Measurements from ENCODE around the gene MLYCD. TPM values are rescaled to one million over a fixed set of nuclear protein-coding genes. Genes with fewer than 3 reads are reported as not detected.

The MLYCD gene
- total RNA-seq, 2 donors from 2014 or later: 19.2 to 29.3 TPM

GRCh38 chr16:83936581-83937165, 37.8 kb downstream of the MLYCD start:
- Histone ChIP-seq H3K27me3 (no peaks in the 10 kb centered on the region), H3K4me1 (no peaks in the 10 kb centered on the region), H3K9me3 (no peaks in the 10 kb centered on the region), H3K36me3 (replicated peaks in 1 of 2; ENCODE audit: insufficient read depth in 1 of 2, low read depth in 2 of 2) (no peaks in the 10 kb centered on the region), H3K4me3 (no peak overlapping the region), H3K27ac (no peak overlapping the region)
- DNase-seq (no peak), ATAC-seq (no peak)
- intact Hi-C loops (cut with DNase I): no loop called here
- 91 to 94% methylated on average over 19 of the region's 19 CpGs for WGBS, 2 donors
- TF ChIP-seq POLR2A (IDR thresholded peaks at IDR 0.05): no peak
- TF ChIP-seq CTCF (IDR thresholded peaks at IDR 0.05): no peak

DNA sequence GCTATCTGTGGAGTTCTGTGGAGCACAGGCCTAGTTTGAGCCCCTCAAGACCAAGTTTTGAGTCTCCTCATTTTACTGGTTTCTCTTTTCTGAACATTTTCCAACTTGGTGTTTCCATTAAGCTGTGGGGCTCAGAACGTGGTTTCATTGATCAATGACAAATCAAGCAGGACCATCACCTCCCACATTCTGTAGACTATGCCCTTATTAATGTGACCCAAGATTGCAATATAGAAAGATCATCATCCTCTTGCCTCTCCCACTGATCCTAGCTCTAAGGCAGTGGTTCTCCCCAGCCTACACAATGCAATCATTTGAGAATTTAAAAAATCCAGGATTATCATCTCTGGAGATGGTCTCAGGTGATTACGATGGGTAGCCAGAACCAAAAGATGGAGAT, 38.4 kb downstream of the MLYCD start:
- no peaks in the 10 kb centered on the region for H3K27me3 ChIP-seq
- H3K4me1 ChIP-seq: peaks cover 2% of the 10 kb centered on the region
- ATAC-seq (no peak), DNase-seq (no peak)
- no peak overlapping the region for H3K4me3 ChIP-seq
- intact Hi-C loops (cut with DNase I): no loop called here
- H3K9me3 ChIP-seq: no peaks in the 10 kb centered on the region
- no peak overlapping the region for H3K27ac ChIP-seq
- WGBS, 2 donors: 95 to 100% methylated on average over 2 of the region's 2 CpGs
- TF ChIP-seq CTCF (IDR thresholded peaks at IDR 0.05): no peak
- TF ChIP-seq POLR2A (IDR thresholded peaks at IDR 0.05): no peak
- no peaks in the 10 kb centered on the region for H3K36me3 ChIP-seq (replicated peaks in 1 of 2; ENCODE audit: insufficient read depth in 1 of 2, low read depth in 2 of 2)

GRCh38 chr16:83937922-83938885, 39.3 kb downstream of the MLYCD start:
- Histone ChIP-seq H3K36me3 (replicated peaks in 1 of 2; ENCODE audit: insufficient read depth in 1 of 2, low read depth in 2 of 2) (no peaks in the 10 kb centered on the region), H3K9me3 (no peaks in the 10 kb centered on the region), H3K4me3 (no peak overlapping the region), H3K27ac (no peak overlapping the region), H3K4me1 (peaks cover 11% of the 10 kb centered on the region), H3K27me3 (no peaks in the 10 kb centered on the region)
- DNase-seq (no peak), ATAC-seq (no peak)
- 92% methylated on average over 18 of the region's 18 CpGs for WGBS, 2 donors
- intact Hi-C loops (cut with DNase I): no loop called here
- no peak for TF ChIP-seq CTCF (IDR thresholded peaks at IDR 0.05)
- TF ChIP-seq POLR2A (IDR thresholded peaks at IDR 0.05): no peak

GRCh38 chr16:83939266-83939855, 40.4 kb downstream of the MLYCD start:
- ATAC-seq (no peak), DNase-seq (no peak)
- Histone ChIP-seq H3K4me1 (peaks cover 16% of the 10 kb centered on the region), H3K4me3 (no peak overlapping the region), H3K9me3 (no peaks in the 10 kb centered on the region), H3K27ac (no peak overlapping the region), H3K27me3 (no peaks in the 10 kb centered on the region), H3K36me3 (replicated peaks in 1 of 2; ENCODE audit: insufficient read depth in 1 of 2, low read depth in 2 of 2) (no peaks in the 10 kb centered on the region)
- WGBS, 2 donors: 70 to 84% methylated on average over 8 to 12 of the region's 12 CpGs
- TF ChIP-seq CTCF (IDR thresholded peaks at IDR 0.05): no peak
- TF ChIP-seq POLR2A (IDR thresholded peaks at IDR 0.05): peak in 1 of 3 donors; percentile 3
- intact Hi-C loops (cut with DNase I): no loop called here

All from body of pancreas (tissue), 4 donors.